IMR-90 (cell line): ENCODE results near the gene MFNG. TPM values are rescaled to one million over a fixed set of nuclear protein-coding genes. Genes with fewer than 3 reads are reported as not detected.

Experiments
- ATAC-seq: fragments of 200-7000 bp; cut with Tn5 transposase; 2 replicates; pipeline ENCODE4 v1.9.1; 2020; ENCODE audit warnings: low read depth, mild to moderate bottlenecking, moderate library complexity
- BruUV-seq: library from RNA; stranded (reverse); fragments of 400-500 nt; replicated peaks from 2 replicates; lab custom pipeline; 2021; lab: Mats Ljungman, UMichigan
- CTCF ChIA-PET: fragments of 300-600 bp; formaldehyde crosslinking; extraction: SDS; loops from one replicate; lab custom pipeline; 2021; ENCODE audit warnings: antibody characterized with exemption; lab: Yijun Ruan, JAX
- POLR2A ChIA-PET: fragments of 300-600 bp; sonication (Branson Sonifier 250); formaldehyde crosslinking; loops from one replicate; lab custom pipeline; 2022; ENCODE audit warnings: antibody characterized with exemption; ENCODE audit not compliant: unreplicated experiment; lab: Charles Lee
- DNase-seq: peaks from one replicate; pipeline ENCODE4 v3.0.0; 2013
- H2AFZ ChIP-seq: replicated peaks from 2 replicates; pipeline ENCODE3; 2013; ENCODE audit warnings: low read length, mild to moderate bottlenecking; ENCODE audit not compliant: poor library complexity
- H2AK5ac ChIP-seq: 2 replicates; pipeline ENCODE4 v1.6.1; 2013; ENCODE audit warnings: low read depth, low read length, inconsistent platforms
- H2AK9ac ChIP-seq: replicated peaks from 2 replicates; pipeline ENCODE3; 2013; ENCODE audit warnings: mild to moderate bottlenecking, low read depth, low read length, moderate library complexity; ENCODE audit not compliant: poor library complexity
- H2BK120ac ChIP-seq: 2 replicates; pipeline ENCODE4 v1.6.1; 2013; ENCODE audit warnings: low read depth, low read length, inconsistent platforms
- H2BK15ac ChIP-seq: 3 replicates; pipeline ENCODE4 v1.6.1; 2013; ENCODE audit warnings: low read depth, low read length, inconsistent platforms
- H2BK20ac ChIP-seq: 2 replicates; pipeline ENCODE4 v1.6.1; 2013; ENCODE audit warnings: low read depth, mild to moderate bottlenecking, inconsistent platforms, low read length, moderate library complexity
- H2BK5ac ChIP-seq: 2 replicates; pipeline ENCODE4 v1.6.1; 2013; ENCODE audit warnings: mild to moderate bottlenecking, low read depth, low read length, inconsistent platforms; ENCODE audit not compliant: poor library complexity, severe bottlenecking
- H3K14ac ChIP-seq: replicated peaks from 2 replicates; pipeline ENCODE4 v1.6.1; 2013; ENCODE audit warnings: low read depth, low read length, inconsistent platforms
- H3K18ac ChIP-seq: 2 replicates; pipeline ENCODE4 v1.6.1; 2013; ENCODE audit warnings: low read depth, low read length, control low read depth
- H3K23ac ChIP-seq: 2 replicates; pipeline ENCODE4 v1.6.1; 2013; ENCODE audit warnings: low read depth, low read length, inconsistent platforms
- H3K27ac ChIP-seq: 2 replicates; pipeline ENCODE4 v1.5.1; 2013; ENCODE audit warnings: mild to moderate bottlenecking, control low read depth, low read length; ENCODE audit not compliant: insufficient read depth
- H3K27me3 ChIP-seq: 2 replicates; pipeline ENCODE4 v1.6.1; 2013; ENCODE audit warnings: low read length; ENCODE audit not compliant: control insufficient read depth, insufficient read depth
- H3K36me3 ChIP-seq: 2 replicates; pipeline ENCODE4 v1.6.1; 2013; ENCODE audit warnings: low read length, mixed read lengths; ENCODE audit not compliant: control insufficient read depth, insufficient read depth
- H3K4ac ChIP-seq: 2 replicates; pipeline ENCODE4 v1.6.1; 2013; ENCODE audit warnings: low read depth, low read length, inconsistent platforms
- H3K4me1 ChIP-seq: 2 replicates; pipeline ENCODE4 v1.6.1; 2013; ENCODE audit warnings: low read length, mixed read lengths; ENCODE audit not compliant: control insufficient read depth, insufficient read depth
- H3K4me2 ChIP-seq: 2 replicates; pipeline ENCODE4 v1.6.1; 2013; ENCODE audit warnings: low read depth, mild to moderate bottlenecking, control low read depth, low read length, moderate library complexity
- H3K4me3 ChIP-seq: 2 replicates; pipeline ENCODE4 v1.5.1; 2013; ENCODE audit warnings: low read depth, mild to moderate bottlenecking, control low read depth, low read length, moderate library complexity; ENCODE audit not compliant: insufficient read depth
- H3K56ac ChIP-seq: 2 replicates; pipeline ENCODE4 v1.6.1; 2013; ENCODE audit warnings: low read length, inconsistent platforms; ENCODE audit not compliant: insufficient read depth; ENCODE audit errors: extremely low read depth
- H3K79me1 ChIP-seq, 2 experiments: 2 replicates each; pipeline ENCODE4 v1.6.1; 2013; ENCODE audit warnings: low read length in 2 of 2, inconsistent platforms in 1 of 2, low read depth in 1 of 2
- H3K9ac ChIP-seq: 2 replicates; pipeline ENCODE4 v1.6.1; 2013; ENCODE audit warnings: low read depth, low read length, control low read depth
- H3K9me1 ChIP-seq: 2 replicates; pipeline ENCODE4 v1.6.1; 2013; ENCODE audit warnings: low read length, inconsistent platforms; ENCODE audit not compliant: insufficient read depth
- H3K9me3 ChIP-seq: 2 replicates; pipeline ENCODE4 v1.6.1; 2013; ENCODE audit warnings: low read length; ENCODE audit not compliant: control insufficient read depth, insufficient read depth
- H4K20me1 ChIP-seq: 2 replicates; pipeline ENCODE4 v1.6.1; 2013; ENCODE audit warnings: low read length, inconsistent platforms; ENCODE audit not compliant: insufficient read depth
- H4K5ac ChIP-seq: 2 replicates; pipeline ENCODE4 v1.6.1; 2013; ENCODE audit warnings: mild to moderate bottlenecking, low read depth, low read length, control low read depth
- H4K8ac ChIP-seq, 2 experiments: 2 replicates each; pipeline ENCODE4 v1.6.1; 2013; ENCODE audit warnings: low read depth in 2 of 2, low read length in 2 of 2, control low read depth in 1 of 2, inconsistent platforms in 1 of 2
- H4K91ac ChIP-seq: 2 replicates; pipeline ENCODE4 v1.6.1; 2013; ENCODE audit warnings: low read depth, low read length, inconsistent platforms; ENCODE audit not compliant: insufficient read depth
- CEBPB ChIP-seq: IDR thresholded peaks from 2 replicates; pipeline ENCODE4 v1.6.1; 2012; ENCODE audit warnings: low read depth, low read length, improper control_type of control experiment
- MAZ ChIP-seq: IDR thresholded peaks from 2 replicates; pipeline ENCODE4 v1.6.1; 2012; ENCODE audit warnings: low read depth, mild to moderate bottlenecking, low read length, improper control_type of control experiment, moderate library complexity, borderline replicate concordance
- MXI1 ChIP-seq: IDR thresholded peaks from 2 replicates; pipeline ENCODE4 v1.6.1; 2012; ENCODE audit warnings: low read depth, mild to moderate bottlenecking, low read length, moderate library complexity, borderline replicate concordance
- WGBS, 2 experiments: methylation state at CpG; one replicate each; pipeline versions ENCODE4 v1.1.5 to v1.1.7; 2013; ENCODE audit warnings: missing lambda C conversion rate in 2 of 2; ENCODE audit not compliant: insufficient read length in 1 of 2; ENCODE audit errors: extremely low coverage in 2 of 2; 5-methylcytosine and 5-hydroxymethylcytosine counted together
- dilution Hi-C: fragments of 300-500 bp; cut with HindIII; formaldehyde crosslinking; loops from one replicate; pipeline ENCODE4 v1.14.3; 2018; ENCODE audit warnings: low sequenced_read_pairs; ENCODE audit not compliant: unreplicated experiment
- in situ Hi-C: fragments of 300-500 bp; cut with MboI; formaldehyde crosslinking; loops from 3 replicates; pipeline ENCODE4 v1.14.3; 2019; ENCODE audit warnings: low sequenced_read_pairs, inconsistent platforms, mixed read lengths
- intact Hi-C: fragments of 100-400 bp; cut with micrococcal nuclease; formaldehyde crosslinking; loops from 2 replicates; pipeline ENCODE4 v1.10.0; 2022
- polyA plus RNA-seq, 3 experiments: library from polyadenylated mRNA; depleted of rRNA; stranded (reverse); fragments of >200 nt; gene quantifications; 2 replicates each; pipeline ENCODE4 v1.2.3, GENCODE V29; 2012; ENCODE audit warnings: low replicate concordance in 1 of 3
- total RNA-seq: library from RNA; depleted of rRNA; stranded (reverse); fragments of >200 nt; gene quantifications from 2 replicates; pipeline ENCODE4 v1.2.3, GENCODE V29; 2012
- TF ChIP-seq, protein P1 (sequence below): fragments of 150-350 bp; IDR thresholded peaks from 2 replicates; pipeline ENCODE4 v1.6.1; 2016; ENCODE audit warnings: low read depth, mild to moderate bottlenecking, low read length, moderate library complexity, borderline replicate concordance

The MFNG gene
- total and polyA plus RNA-seq, 2 of the 4 experiments (the other 2 are of a cell fraction): 0.15 TPM; not detected in 1

DNA sequence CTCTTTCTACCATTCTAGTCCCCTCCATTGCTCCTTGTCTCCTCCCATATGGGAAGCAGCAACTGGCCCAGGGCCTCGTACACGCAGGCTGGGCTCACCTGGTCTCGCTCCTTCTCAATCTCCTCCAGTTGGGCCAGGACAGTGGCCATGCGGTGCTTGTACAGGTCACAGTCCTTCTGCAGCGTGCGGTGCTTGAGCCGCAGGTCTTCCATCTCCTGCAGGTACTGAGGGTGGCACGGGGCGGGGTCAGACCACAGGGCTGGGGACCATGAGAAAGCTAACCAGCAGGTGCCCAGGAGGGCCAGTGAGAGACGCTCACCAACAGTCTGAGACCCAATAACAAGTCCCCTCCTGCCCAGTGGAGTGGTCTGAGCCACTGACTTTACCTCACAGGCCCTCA is 21.5 kb upstream of the MFNG start:
- Histone ChIP-seq H3K9me1 (peaks cover 8% of the 10 kb centered on the region), H4K91ac (no peak overlapping the region), H3K4me3 (no peak overlapping the region), H3K9me3 (no peaks in the 10 kb centered on the region), H2AK9ac (no peak overlapping the region), H4K20me1 (peaks cover 12% of the 10 kb centered on the region; the same call in 1 of the 2 replicates), H2AFZ (no peak overlapping the region), H3K23ac (no peak overlapping the region), H2BK120ac (no peak overlapping the region), H3K9ac (no peak overlapping the region), H3K36me3 (peaks cover 28% of the 10 kb centered on the region), H3K56ac (no peak overlapping the region), H3K79me1 (peaks cover 3 to 16% of the 10 kb centered on the region in 2 experiments; a peak in 3 of 4 replicates), H2BK15ac (no peak overlapping the region), H3K4me2 (no peak overlapping the region), H4K8ac (no peak overlapping the region), H3K27me3 (no peaks in the 10 kb centered on the region), H2AK5ac (no peak overlapping the region), H3K14ac (no peak overlapping the region), H3K18ac (no peak overlapping the region), H3K4me1 (peaks cover 10% of the 10 kb centered on the region), H3K4ac (no peak overlapping the region), H2BK20ac (no peak overlapping the region), H3K27ac (no peak overlapping the region), H2BK5ac (no peak overlapping the region), H4K5ac (no peak overlapping the region)
- DNase-seq (no peak), ATAC-seq (no peak)
- 94% methylated on average over 3 of the region's 10 CpGs; no CpG with 5 or more reads in 1 of the 2 experiments for WGBS, 2 experiments
- dilution Hi-C loops: no loop called here
- intact Hi-C loops: no loop called here
- TF ChIP-seq MXI1 (no peak), CEBPB (no peak), MAZ (no peak)
- TF ChIP-seq, protein P1, sequence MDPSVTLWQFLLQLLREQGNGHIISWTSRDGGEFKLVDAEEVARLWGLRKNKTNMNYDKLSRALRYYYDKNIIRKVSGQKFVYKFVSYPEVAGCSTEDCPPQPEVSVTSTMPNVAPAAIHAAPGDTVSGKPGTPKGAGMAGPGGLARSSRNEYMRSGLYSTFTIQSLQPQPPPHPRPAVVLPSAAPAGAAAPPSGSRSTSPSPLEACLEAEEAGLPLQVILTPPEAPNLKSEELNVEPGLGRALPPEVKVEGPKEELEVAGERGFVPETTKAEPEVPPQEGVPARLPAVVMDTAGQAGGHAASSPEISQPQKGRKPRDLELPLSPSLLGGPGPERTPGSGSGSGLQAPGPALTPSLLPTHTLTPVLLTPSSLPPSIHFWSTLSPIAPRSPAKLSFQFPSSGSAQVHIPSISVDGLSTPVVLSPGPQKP: no peak
- BruUV-seq: no TSS peak
- in situ Hi-C loops: no loop called here
- ChIA-PET CTCF (no interaction called here), POLR2A (no interaction called here)
